Right lobe of liver (tissue), 4 donors: Measurements from ENCODE around the gene TOM1.

Experiments
- CTCF ChIP-seq, 4 donors: fragments of 200-600 bp in 3 of 4; fragments of 450-650 bp in 1 of 4; IDR thresholded peaks; one replicate each; pipeline versions ENCODE4 v1.5.1 to v1.8.0; 2016 to 2022; ENCODE audit warnings: antibody characterized with exemption in 4 of 4, mild to moderate bottlenecking in 2 of 4
- POLR2A ChIP-seq: fragments of 450-650 bp; IDR thresholded peaks from one replicate; pipeline ENCODE4 v1.6.1; 2017; ENCODE audit warnings: antibody characterized with exemption, mild to moderate bottlenecking
- donor health status: DM: no; HTN: no; CAD: no.
- donor health status: DM: no; HTN: no; CAD: no.
- donor health status: DM: no; HTN: yes; CAD: no.

GRCh38 chr22:35383679-35384071 is 84.0 kb downstream of the TOM1 start:
- TF ChIP-seq CTCF (IDR thresholded peaks at IDR 0.05) (no peak), POLR2A (no peak)
